Measurements from ENCODE around the gene ASTE1. TPM values are rescaled to one million over a fixed set of nuclear protein-coding genes. Genes with fewer than 3 reads are reported as not detected.

The ASTE1 gene
- total and polyA plus RNA-seq, 2 donors (not counting 1 experiment from before 2014, with no cell fraction given): 6.3 to 6.6 TPM

DNA sequence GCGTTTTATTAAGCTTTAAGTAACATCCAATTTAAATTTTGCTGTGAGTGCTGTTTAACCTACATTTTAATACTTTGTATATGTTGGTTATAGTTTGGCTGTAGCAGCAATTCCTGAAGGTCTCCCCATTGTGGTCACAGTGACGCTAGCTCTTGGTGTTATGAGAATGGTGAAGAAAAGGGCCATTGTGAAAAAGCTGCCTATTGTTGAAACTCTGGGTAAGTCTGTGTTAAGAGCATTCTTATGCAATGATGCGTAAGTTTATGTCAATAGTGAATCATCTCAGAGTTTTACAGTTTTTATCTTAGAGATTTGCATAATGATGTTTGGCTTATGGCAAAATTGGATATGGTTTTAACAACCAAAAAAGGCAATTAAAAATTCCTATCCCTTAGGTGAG, 62.7 kb downstream of the ASTE1 start:
- H3K27ac ChIP-seq (ENCODE audit: insufficient read depth, low read length): peak overlapping the region; percentile 59
- H2AFZ ChIP-seq (ENCODE audit: low read length): no peak overlapping the region
- H4K20me1 ChIP-seq (ENCODE audit: control insufficient read depth, extremely low read depth, insufficient read depth, low read length): no peaks in the 10 kb centered on the region
- peaks cover 3% of the 10 kb centered on the region for H3K4me1 ChIP-seq (ENCODE audit: control insufficient read depth, extremely low read depth, insufficient read depth, low read length)
- H3K9me3 ChIP-seq (ENCODE audit: control insufficient read depth, insufficient read depth, low read depth, low read length): no peaks in the 10 kb centered on the region
- TF ChIP-seq, protein P1, sequence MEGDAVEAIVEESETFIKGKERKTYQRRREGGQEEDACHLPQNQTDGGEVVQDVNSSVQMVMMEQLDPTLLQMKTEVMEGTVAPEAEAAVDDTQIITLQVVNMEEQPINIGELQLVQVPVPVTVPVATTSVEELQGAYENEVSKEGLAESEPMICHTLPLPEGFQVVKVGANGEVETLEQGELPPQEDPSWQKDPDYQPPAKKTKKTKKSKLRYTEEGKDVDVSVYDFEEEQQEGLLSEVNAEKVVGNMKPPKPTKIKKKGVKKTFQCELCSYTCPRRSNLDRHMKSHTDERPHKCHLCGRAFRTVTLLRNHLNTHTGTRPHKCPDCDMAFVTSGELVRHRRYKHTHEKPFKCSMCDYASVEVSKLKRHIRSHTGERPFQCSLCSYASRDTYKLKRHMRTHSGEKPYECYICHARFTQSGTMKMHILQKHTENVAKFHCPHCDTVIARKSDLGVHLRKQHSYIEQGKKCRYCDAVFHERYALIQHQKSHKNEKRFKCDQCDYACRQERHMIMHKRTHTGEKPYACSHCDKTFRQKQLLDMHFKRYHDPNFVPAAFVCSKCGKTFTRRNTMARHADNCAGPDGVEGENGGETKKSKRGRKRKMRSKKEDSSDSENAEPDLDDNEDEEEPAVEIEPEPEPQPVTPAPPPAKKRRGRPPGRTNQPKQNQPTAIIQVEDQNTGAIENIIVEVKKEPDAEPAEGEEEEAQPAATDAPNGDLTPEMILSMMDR (conservative IDR thresholded peaks at IDR 0.05 in 1 of 2, IDR thresholded peaks at IDR 0.05 in 1 of 2; ENCODE audit: low read depth in 1 of 2, low read length in 2 of 2): no peak
- TF ChIP-seq EZH2 (IDR thresholded peaks at IDR 0.05; ENCODE audit: low read length, missing control alignments): no peak
- peaks cover 2% of the 10 kb centered on the region for H3K36me3 ChIP-seq (ENCODE audit: control insufficient read depth, insufficient read depth, low read length)
- no peak overlapping the region for H3K4me3 ChIP-seq (replicated peaks in 1 of 4; ENCODE audit: control extremely low read depth in 1 of 4, insufficient read depth in 1 of 4, low read depth in 3 of 4, low read length in 4 of 4)
- H3K4me2 ChIP-seq (ENCODE audit: extremely low read depth, insufficient read depth, low read length): no peak overlapping the region
- DNase-seq (ENCODE audit: low read depth in 2 of 2): peak; percentile 96 to 99
- H3K79me2 ChIP-seq (ENCODE audit: control insufficient read depth, insufficient read depth, low read length): no peaks in the 10 kb centered on the region
- H3K27me3 ChIP-seq (ENCODE audit: control insufficient read depth, insufficient read depth, low read length): no peaks in the 10 kb centered on the region
- no peak overlapping the region for H3K9ac ChIP-seq (ENCODE audit: insufficient read depth, low read length)

Other genes starting within 250 kb of the ASTE1 start
- 141 and 196 TPM in 2 replicates for gene ATP2C1, start 132.7 kb downstream of the ASTE1 start, total RNA-seq
- gene ATP2C1, start 132.7 kb downstream of the ASTE1 start, polyA plus RNA-seq: 78.1 and 111 TPM in 2 replicates
- 13.0 and 14.4 TPM in 2 replicates for gene NEK11, start 52 bp upstream of the ASTE1 start, total RNA-seq
- 3.3 and 4.3 TPM in 2 replicates for gene NEK11, start 52 bp upstream of the ASTE1 start, polyA plus RNA-seq